K562 (cell line): ENCODE measurements around the gene SEC24C. TPM values are rescaled to one million over a fixed set of nuclear protein-coding genes. Genes with fewer than 3 reads are reported as not detected.
A peak's percentile ranks its signal among the peaks of the same experiment; 100 is the strongest.

Experiments
- CBFB ChIP-seq: sonication (generic); formaldehyde crosslinking; IDR thresholded peaks from 2 replicates; pipeline ENCODE4 v1.4.0; 2020; ENCODE audit warnings: mild to moderate bottlenecking, missing genetic modification reagents
- CBX1 ChIP-seq: sonication (generic); IDR thresholded peaks from 2 replicates; pipeline ENCODE4 v1.6.1; 2016; ENCODE audit warnings: antibody characterized with exemption, low read depth, mild to moderate bottlenecking
- DDX20 ChIP-seq: fragments of 450-650 bp; IDR thresholded peaks from 2 replicates; pipeline ENCODE4 v1.6.1; 2016; ENCODE audit warnings: missing genetic modification characterization, low read depth, mild to moderate bottlenecking, missing compliant biosample characterization, moderate library complexity
- E2F3 ChIP-seq: fragments of 250-450 bp; sonication (Bioruptor Pico); IDR thresholded peaks from 2 replicates; pipeline ENCODE4 v1.4.0; 2020; ENCODE audit warnings: mild to moderate bottlenecking
- HBP1 ChIP-seq: fragments of 450-650 bp; formaldehyde crosslinking; IDR thresholded peaks from 2 replicates; pipeline ENCODE4 v1.4.0; 2022; ENCODE audit warnings: missing genetic modification characterization
- HNRNPL ChIP-seq: fragments of 200-400 bp; formaldehyde crosslinking; IDR thresholded peaks from 2 replicates; pipeline ENCODE4 v1.6.1; 2017; ENCODE audit warnings: low read depth, mild to moderate bottlenecking, low read length
- JUND ChIP-seq, 2 experiments: IDR thresholded peaks; 2 replicates in 1 of 2; 3 replicates in 1 of 2; pipeline ENCODE4 v1.6.1; 2011; ENCODE audit warnings: borderline replicate concordance in 2 of 2, low read depth in 2 of 2, low read length in 2 of 2, improper control_type of control experiment in 1 of 2, missing biosample characterization in 1 of 2, missing genetic modification characterization in 1 of 2, missing genetic modification reagents in 1 of 2
- KDM4B ChIP-seq, 2 experiments: fragments of 450-650 bp in 1 of 2; sonication (generic) in 1 of 2; IDR thresholded peaks; 2 replicates each; pipeline ENCODE4 v1.6.1; 2016 to 2017; ENCODE audit warnings: borderline replicate concordance in 2 of 2, antibody characterized with exemption in 1 of 2, low read depth in 1 of 2, mild to moderate bottlenecking in 1 of 2
- NELFE ChIP-seq: IDR thresholded peaks from 2 replicates; pipeline ENCODE4 v1.6.1; 2011; ENCODE audit warnings: mild to moderate bottlenecking; ENCODE audit not compliant: insufficient read depth, insufficient read length
- NFRKB ChIP-seq: fragments of 450-650 bp; IDR thresholded peaks from 2 replicates; pipeline ENCODE4 v1.6.1; 2016; ENCODE audit warnings: low read depth
- NR4A1 ChIP-seq, 2 experiments: fragments of 250-450 bp in 1 of 2; fragments of 450-650 bp in 1 of 2; sonication (Bioruptor Pico) in 1 of 2; IDR thresholded peaks; 2 replicates each; pipeline versions ENCODE4 v1.4.0 to v1.6.1; 2016 to 2020; ENCODE audit warnings: mild to moderate bottlenecking in 2 of 2, missing compliant biosample characterization in 1 of 2, missing genetic modification characterization in 1 of 2, moderate library complexity in 1 of 2
- SMAD3 ChIP-seq: fragments of 450-650 bp; formaldehyde crosslinking; conservative IDR thresholded peaks from 2 replicates; pipeline ENCODE4 v1.4.0; 2020; ENCODE audit warnings: mild to moderate bottlenecking
- SMC3 ChIP-seq: conservative IDR thresholded peaks from 2 replicates; pipeline ENCODE4 v1.6.1; 2011; ENCODE audit warnings: low read depth, low read length, improper control_type of control experiment; ENCODE audit not compliant: insufficient read depth
- STAT5B ChIP-seq: fragments of 250-450 bp; sonication (Bioruptor Pico); IDR thresholded peaks from 2 replicates; pipeline ENCODE4 v1.8.0; 2021; ENCODE audit warnings: mild to moderate bottlenecking, inconsistent platforms
- ZC3H11A ChIP-seq: IDR thresholded peaks from 2 replicates; pipeline ENCODE4 v1.6.1; 2012; ENCODE audit warnings: low read depth, low read length, improper control_type of control experiment
- ZNF436 ChIP-seq: fragments of 250-450, 450-650 bp; sonication (Bioruptor Pico); formaldehyde crosslinking; IDR thresholded peaks from 2 replicates; pipeline ENCODE4 v1.7.0; 2020; ENCODE audit warnings: mild to moderate bottlenecking
- ZNF445 ChIP-seq: fragments of 250-450 bp; sonication (Bioruptor Pico); IDR thresholded peaks from 2 replicates; pipeline ENCODE4 v1.4.0; 2020; ENCODE audit warnings: low read depth, mild to moderate bottlenecking, moderate library complexity
- ZNF518B ChIP-seq: fragments of 250-450 bp; sonication (Bioruptor Pico); IDR thresholded peaks from 2 replicates; pipeline ENCODE4 v1.5.0; 2021; ENCODE audit warnings: mild to moderate bottlenecking, moderate library complexity
- ZNF561 ChIP-seq: fragments of 450-650 bp; formaldehyde crosslinking; conservative IDR thresholded peaks from 2 replicates; pipeline ENCODE4 v1.4.0; 2020; ENCODE audit warnings: mild to moderate bottlenecking, moderate library complexity
- ZNF644 ChIP-seq: fragments of 200-800 bp; sonication (Bioruptor generic); IDR thresholded peaks from 2 replicates; pipeline ENCODE4 v1.6.1; 2016; ENCODE audit warnings: low read depth, missing genetic modification characterization, missing compliant biosample characterization
- ZNF695 ChIP-seq: fragments of 450-650 bp; formaldehyde crosslinking; IDR thresholded peaks from 2 replicates; pipeline ENCODE4 v1.4.0; 2020; ENCODE audit warnings: mild to moderate bottlenecking, moderate library complexity
- ZNF764 ChIP-seq: fragments of 250-450 bp; sonication (Bioruptor Pico); IDR thresholded peaks from 2 replicates; pipeline ENCODE4 v1.4.0; 2020; ENCODE audit warnings: low read depth, mild to moderate bottlenecking, moderate library complexity
- polyA plus RNA-seq, 8 experiments: library from polyadenylated mRNA; depleted of rRNA in 4 of 8; stranded (reverse) in 5 of 8; unstranded in 3 of 8; fragments of >200 nt; fragmentation: Nextera tagmentation in 2 of 8; fragmentation: Illumina TruSeq in 1 of 8; extraction: Ambion mirVana in 2 of 8; extraction: Trizol in 1 of 8; gene quantifications; 2 replicates each; pipeline versions ENCODE4 v1.2.1 to v1.2.3, GENCODE V29; 2011 to 2014; ENCODE audit warnings: inconsistent platforms in 1 of 8, missing spikeins in 1 of 8
- total RNA-seq, 7 experiments: library from RNA; depleted of rRNA in 6 of 7; stranded (reverse); fragments of >200 nt in 6 of 7; fragmentation: Illumina TruSeq in 2 of 7; extraction: Trizol in 2 of 7; gene quantifications; 2 replicates each; pipeline versions ENCODE4 v1.2.1 to v1.2.3, GENCODE V29; 2011 to 2021; ENCODE audit warnings: low replicate concordance in 1 of 7

Gene SEC24C
- total and polyA plus RNA-seq, 9 of the 15 experiments (the other 6 are each of a cell fraction or from before 2014, with no cell fraction given): 19.0 to 115 (median 70.5) TPM

GRCh38 chr10:73772281-73773151 is 28.3 kb downstream of the SEC24C start (continued):
- TF ChIP-seq HBP1 (CRISPR knock-in tag) (peak; percentile 98; the same call in 1 of the 2 replicates), JUND (IDR thresholded peaks at IDR 0.05; ENCODE audit: borderline replicate concordance, low read depth, low read length) (peak; percentile 32; the same call in 1 of the 2 replicates), JUND (tag; IDR thresholded peaks at IDR 0.05; ENCODE audit: borderline replicate concordance, low read depth, low read length) (no peak; the same call in 2 of the 3 replicates), SMC3 (no peak), ZNF695 (CRISPR knock-in tag) (peak; percentile 33; the same call in 1 of the 2 replicates), DDX20 (tag) (no peak), ZNF445 (CRISPR knock-in tag) (no peak), STAT5B (CRISPR knock-in tag) (no peak), CBFB (CRISPR knock-in tag) (no peak), ZNF518B (CRISPR knock-in tag) (no peak), NFRKB (peak; percentile 46; the same call in 1 of the 2 replicates), ZNF764 (CRISPR knock-in tag) (0 out of 2 replicates have a peak, but pooled peaks have one; percentile 6), CBX1 (peak; percentile 95; the same call in 1 of the 2 replicates), NR4A1 (CRISPR knock-in tag; IDR thresholded peaks at IDR 0.05) (peak; percentile 54; the same call in 1 of the 2 replicates), NR4A1 (tag; IDR thresholded peaks at IDR 0.05) (peak; percentile 51; the same call in 1 of the 2 replicates), ZNF436 (peak; percentile 14), ZC3H11A (no peak), ZNF644 (tag) (0 out of 2 replicates have a peak, but pooled peaks have one; percentile 75), E2F3 (CRISPR knock-in tag) (peak; percentile 80), HNRNPL (peak; percentile 70; the same call in 1 of the 2 replicates), KDM4B (IDR thresholded peaks at IDR 0.05; ENCODE audit: borderline replicate concordance in 2 of 2, low read depth in 1 of 2) (peak in 1 of 2 experiments; percentile 29; a peak in 1 of 4 replicates), NELFE (no peak), SMAD3 (CRISPR knock-in tag) (peak; percentile 21; the same call in 1 of the 2 replicates), ZNF561 (CRISPR knock-in tag) (peak; percentile 42; the same call in 1 of the 2 replicates)
